Measurements from ENCODE around the gene LAMA1.

- TF ChIP-seq POLR2AphosphoS5 (IDR thresholded peaks at IDR 0.05): no peak
- TF ChIP-seq, protein P1, sequence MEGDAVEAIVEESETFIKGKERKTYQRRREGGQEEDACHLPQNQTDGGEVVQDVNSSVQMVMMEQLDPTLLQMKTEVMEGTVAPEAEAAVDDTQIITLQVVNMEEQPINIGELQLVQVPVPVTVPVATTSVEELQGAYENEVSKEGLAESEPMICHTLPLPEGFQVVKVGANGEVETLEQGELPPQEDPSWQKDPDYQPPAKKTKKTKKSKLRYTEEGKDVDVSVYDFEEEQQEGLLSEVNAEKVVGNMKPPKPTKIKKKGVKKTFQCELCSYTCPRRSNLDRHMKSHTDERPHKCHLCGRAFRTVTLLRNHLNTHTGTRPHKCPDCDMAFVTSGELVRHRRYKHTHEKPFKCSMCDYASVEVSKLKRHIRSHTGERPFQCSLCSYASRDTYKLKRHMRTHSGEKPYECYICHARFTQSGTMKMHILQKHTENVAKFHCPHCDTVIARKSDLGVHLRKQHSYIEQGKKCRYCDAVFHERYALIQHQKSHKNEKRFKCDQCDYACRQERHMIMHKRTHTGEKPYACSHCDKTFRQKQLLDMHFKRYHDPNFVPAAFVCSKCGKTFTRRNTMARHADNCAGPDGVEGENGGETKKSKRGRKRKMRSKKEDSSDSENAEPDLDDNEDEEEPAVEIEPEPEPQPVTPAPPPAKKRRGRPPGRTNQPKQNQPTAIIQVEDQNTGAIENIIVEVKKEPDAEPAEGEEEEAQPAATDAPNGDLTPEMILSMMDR (IDR thresholded peaks at IDR 0.05 in 8 of 11, conservative IDR thresholded peaks at IDR 0.05 in 3 of 11): no peak
Measured at GRCh38 chr18:7034924-7035323, 82.7 kb downstream of the LAMA1 start.
